Activated naive CD8-positive, alpha-beta T cell (primary cell): ENCODE measurements around the gene LRP1B.

Experiments used
- H3K27ac Mint-ChIP-seq: one replicate; pipeline ENCODE4 v1.8.0; 2021; ENCODE audit warnings: mixed read lengths
- H3K27me3 Mint-ChIP-seq: one replicate; pipeline ENCODE4 v1.8.0; 2021; ENCODE audit warnings: mixed read lengths
- H3K36me3 Mint-ChIP-seq: one replicate; pipeline ENCODE4 v1.8.0; 2021; ENCODE audit warnings: mixed read lengths
- H3K4me1 Mint-ChIP-seq: one replicate; pipeline ENCODE4 v1.8.0; 2021; ENCODE audit warnings: low read depth, mixed read lengths
- H3K4me3 Mint-ChIP-seq: one replicate; pipeline ENCODE4 v1.8.0; 2021; ENCODE audit warnings: mild to moderate bottlenecking, mixed read lengths
- H3K9me3 Mint-ChIP-seq: one replicate; pipeline ENCODE4 v1.8.0; 2021; ENCODE audit warnings: low read depth, mixed read lengths

The LRP1B gene

GRCh38 chr2:140234116-140234515 is 1896.7 kb downstream of the LRP1B start:
- Mint-ChIP-seq H3K36me3 (no peaks in the 10 kb centered on the region), H3K4me3 (no peak overlapping the region), H3K4me1 (no peaks in the 10 kb centered on the region), H3K27ac (no peak overlapping the region), H3K27me3 (no peaks in the 10 kb centered on the region), H3K9me3 (peaks cover 13% of the 10 kb centered on the region)

- Mint-ChIP-seq H3K27ac (no peak overlapping the region), H3K27me3 (no peaks in the 10 kb centered on the region), H3K4me1 (no peaks in the 10 kb centered on the region), H3K9me3 (peaks cover 17% of the 10 kb centered on the region), H3K36me3 (no peaks in the 10 kb centered on the region), H3K4me3 (no peak overlapping the region)
Observed at GRCh38 chr2:140210963-140211362, 1919.9 kb downstream of the LRP1B start.

- no peak overlapping the region for H3K27ac Mint-ChIP-seq
- peaks cover 10% of the 10 kb centered on the region for H3K9me3 Mint-ChIP-seq
- no peaks in the 10 kb centered on the region for H3K36me3 Mint-ChIP-seq
- H3K4me3 Mint-ChIP-seq = no peak overlapping the region
- no peaks in the 10 kb centered on the region for H3K4me1 Mint-ChIP-seq
- no peaks in the 10 kb centered on the region for H3K27me3 Mint-ChIP-seq
Observed at GRCh38 chr2:140205093-140205492, 1925.7 kb downstream of the LRP1B start.

GRCh38 chr2:140203347-140203746 is 1927.5 kb downstream of the LRP1B start:
- H3K27ac Mint-ChIP-seq = no peak overlapping the region
- peaks cover 11% of the 10 kb centered on the region for H3K9me3 Mint-ChIP-seq
- H3K4me3 Mint-ChIP-seq = no peak overlapping the region
- no peaks in the 10 kb centered on the region for H3K4me1 Mint-ChIP-seq
- no peaks in the 10 kb centered on the region for H3K36me3 Mint-ChIP-seq
- H3K27me3 Mint-ChIP-seq = no peaks in the 10 kb centered on the region

- Mint-ChIP-seq H3K27me3 (no peaks in the 10 kb centered on the region), H3K36me3 (no peaks in the 10 kb centered on the region), H3K9me3 (peaks cover 11% of the 10 kb centered on the region), H3K4me1 (no peaks in the 10 kb centered on the region), H3K4me3 (no peak overlapping the region), H3K27ac (no peak overlapping the region)
Observed at GRCh38 chr2:140201572-140201971, 1929.2 kb downstream of the LRP1B start.

GRCh38 chr2:140200764-140201163 is 1930.1 kb downstream of the LRP1B start:
- no peaks in the 10 kb centered on the region for H3K36me3 Mint-ChIP-seq
- H3K4me3 Mint-ChIP-seq = no peak overlapping the region

GRCh38 chr2:140200307-140200706 is 1930.5 kb downstream of the LRP1B start:
- Mint-ChIP-seq H3K27me3 (no peaks in the 10 kb centered on the region), H3K9me3 (peaks cover 10% of the 10 kb centered on the region), H3K36me3 (no peaks in the 10 kb centered on the region), H3K27ac (no peak overlapping the region), H3K4me3 (no peak overlapping the region), H3K4me1 (no peaks in the 10 kb centered on the region)

More at GRCh38 chr2:140200764-140201163, 1930.1 kb downstream of the LRP1B start:
- Mint-ChIP-seq H3K9me3 (peaks cover 11% of the 10 kb centered on the region), H3K4me1 (no peaks in the 10 kb centered on the region), H3K27me3 (no peaks in the 10 kb centered on the region), H3K27ac (no peak overlapping the region)

GRCh38 chr2:140199312-140199711 is 1931.5 kb downstream of the LRP1B start:
- H3K4me3 Mint-ChIP-seq = no peak overlapping the region
- H3K4me1 Mint-ChIP-seq = no peaks in the 10 kb centered on the region
- no peak overlapping the region for H3K27ac Mint-ChIP-seq
- no peaks in the 10 kb centered on the region for H3K36me3 Mint-ChIP-seq
- no peaks in the 10 kb centered on the region for H3K27me3 Mint-ChIP-seq
- H3K9me3 Mint-ChIP-seq = peaks cover 14% of the 10 kb centered on the region

GRCh38 chr2:140187086-140187485 is 1943.7 kb downstream of the LRP1B start:
- Mint-ChIP-seq H3K4me1 (no peaks in the 10 kb centered on the region), H3K9me3 (peaks cover 9% of the 10 kb centered on the region), H3K36me3 (no peaks in the 10 kb centered on the region), H3K27me3 (no peaks in the 10 kb centered on the region), H3K4me3 (no peak overlapping the region), H3K27ac (no peak overlapping the region)

GRCh38 chr2:140186313-140186712 is 1944.5 kb downstream of the LRP1B start:
- peaks cover 9% of the 10 kb centered on the region for H3K9me3 Mint-ChIP-seq
- H3K4me3 Mint-ChIP-seq = no peak overlapping the region
- no peaks in the 10 kb centered on the region for H3K4me1 Mint-ChIP-seq
- no peaks in the 10 kb centered on the region for H3K36me3 Mint-ChIP-seq
- no peaks in the 10 kb centered on the region for H3K27me3 Mint-ChIP-seq
- H3K27ac Mint-ChIP-seq = no peak overlapping the region

GRCh38 chr2:140185076-140185475 is 1945.7 kb downstream of the LRP1B start:
- peaks cover 9% of the 10 kb centered on the region for H3K9me3 Mint-ChIP-seq
- no peaks in the 10 kb centered on the region for H3K36me3 Mint-ChIP-seq
- H3K4me3 Mint-ChIP-seq = no peak overlapping the region
- H3K27me3 Mint-ChIP-seq = no peaks in the 10 kb centered on the region
- H3K27ac Mint-ChIP-seq = no peak overlapping the region
- H3K4me1 Mint-ChIP-seq = no peaks in the 10 kb centered on the region

GRCh38 chr2:140183056-140183765 is 1947.6 kb downstream of the LRP1B start:
- H3K36me3 Mint-ChIP-seq = no peaks in the 10 kb centered on the region
- no peak overlapping the region for H3K27ac Mint-ChIP-seq
- H3K9me3 Mint-ChIP-seq = peaks cover 6% of the 10 kb centered on the region
- no peaks in the 10 kb centered on the region for H3K27me3 Mint-ChIP-seq
- H3K4me3 Mint-ChIP-seq = no peak overlapping the region
- H3K4me1 Mint-ChIP-seq = no peaks in the 10 kb centered on the region
